Measurements from ENCODE around the gene PIP5K1B.
"Not testable (repeated sequence)": the region's sequence is repeated elsewhere in the genome, so short reads cannot be mapped to it uniquely, and the experiment has no call there.

PIP5K1B gene, protein sequence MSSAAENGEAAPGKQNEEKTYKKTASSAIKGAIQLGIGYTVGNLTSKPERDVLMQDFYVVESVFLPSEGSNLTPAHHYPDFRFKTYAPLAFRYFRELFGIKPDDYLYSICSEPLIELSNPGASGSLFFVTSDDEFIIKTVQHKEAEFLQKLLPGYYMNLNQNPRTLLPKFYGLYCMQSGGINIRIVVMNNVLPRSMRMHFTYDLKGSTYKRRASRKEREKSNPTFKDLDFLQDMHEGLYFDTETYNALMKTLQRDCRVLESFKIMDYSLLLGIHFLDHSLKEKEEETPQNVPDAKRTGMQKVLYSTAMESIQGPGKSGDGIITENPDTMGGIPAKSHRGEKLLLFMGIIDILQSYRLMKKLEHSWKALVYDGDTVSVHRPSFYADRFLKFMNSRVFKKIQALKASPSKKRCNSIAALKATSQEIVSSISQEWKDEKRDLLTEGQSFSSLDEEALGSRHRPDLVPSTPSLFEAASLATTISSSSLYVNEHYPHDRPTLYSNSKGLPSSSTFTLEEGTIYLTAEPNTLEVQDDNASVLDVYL

DNA sequence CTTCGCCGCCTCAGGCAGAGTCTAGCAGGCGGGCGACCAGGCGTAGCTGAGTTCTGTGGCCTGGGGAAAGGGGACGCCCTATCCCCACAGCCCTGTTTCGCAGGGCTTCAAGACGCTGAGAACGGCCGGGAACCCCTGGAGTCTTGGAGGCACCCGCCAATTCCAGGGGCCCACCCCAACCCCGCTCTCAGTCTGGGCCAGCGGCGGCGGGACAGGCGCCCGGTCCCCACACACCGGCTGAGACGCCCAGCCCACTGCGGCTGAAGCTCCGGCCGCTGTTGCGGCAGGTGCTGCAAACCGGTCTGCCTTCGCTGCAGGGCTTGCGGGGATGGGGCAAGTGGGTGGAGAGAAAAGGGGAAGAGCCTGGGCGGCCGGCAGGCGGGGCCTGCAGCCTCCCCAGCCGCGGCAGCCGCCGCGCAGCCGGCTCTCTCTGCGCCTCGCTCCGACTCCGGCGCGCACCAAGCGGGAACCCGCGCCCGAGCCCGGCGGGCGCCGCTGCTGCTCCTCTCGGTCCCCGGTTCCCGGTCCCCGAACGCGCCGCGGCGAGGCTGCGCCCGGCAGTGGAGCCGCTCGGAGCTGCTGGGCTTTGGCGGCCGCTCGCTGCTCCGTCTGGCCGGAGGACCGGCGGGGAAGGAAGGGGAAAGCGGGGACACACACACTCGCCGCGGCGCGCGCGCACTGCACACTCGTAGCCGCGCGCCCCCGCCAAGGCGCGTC lies at the start of gene PIP5K1B:
PIP5K1B (plus strand) TSS at position 427 of the 717 bp plus-strand sequence. CDS start 117,375 bp downstream, outside the sequence.
- DNase-seq (ENCODE audit: low read depth in 2 of 2) = peak in 1 of 2 donors; percentile 41

GRCh38 chr9:68664036-68664435 lies 41.0 kb upstream of the PIP5K1B start:
- DNase-seq (ENCODE audit: low read depth in 2 of 2) = no peak

DNA sequence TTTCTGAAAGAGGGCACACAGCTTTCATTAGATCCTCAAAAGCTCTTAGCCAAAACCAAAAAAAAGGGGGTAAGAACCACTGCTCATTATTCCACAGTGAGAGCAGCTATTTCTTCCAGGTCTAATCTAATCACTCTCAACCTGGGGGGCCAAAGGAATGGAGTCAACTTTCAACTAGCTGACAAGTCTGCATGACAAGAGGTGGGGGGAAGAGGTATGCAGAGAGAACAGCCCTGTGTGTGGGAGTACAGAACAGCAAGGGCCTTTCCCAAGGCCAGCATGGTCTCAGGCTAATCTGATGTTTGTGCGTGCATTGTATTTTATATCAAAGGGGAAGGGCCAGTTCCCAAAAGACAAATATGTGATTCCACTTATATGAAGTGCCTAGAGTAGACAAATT lies 36.9 kb upstream of the PIP5K1B start:
- DNase-seq (ENCODE audit: low read depth in 2 of 2) = no peak

DNA sequence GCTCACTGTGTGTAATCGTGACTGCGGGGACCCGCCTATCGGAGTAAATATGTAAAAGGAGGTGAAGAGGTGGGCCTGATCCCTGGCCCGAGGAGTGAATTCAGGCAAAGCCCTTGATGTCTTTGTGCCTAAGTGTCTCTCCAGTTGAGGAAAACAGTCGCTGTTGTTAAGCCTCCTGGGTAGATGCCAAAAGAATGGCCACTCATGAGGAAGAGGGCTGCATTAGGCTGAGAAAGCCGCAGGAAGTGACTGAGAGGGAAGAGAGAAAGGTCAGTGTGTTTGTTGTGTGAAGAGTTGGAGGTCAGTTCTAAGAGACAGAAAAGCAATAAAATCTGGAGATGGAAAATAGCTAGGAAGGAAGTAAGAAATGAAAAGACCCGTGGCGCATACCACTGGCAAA lies 35.8 kb upstream of the PIP5K1B start:
- no peak for DNase-seq (ENCODE audit: low read depth in 2 of 2)

DNA sequence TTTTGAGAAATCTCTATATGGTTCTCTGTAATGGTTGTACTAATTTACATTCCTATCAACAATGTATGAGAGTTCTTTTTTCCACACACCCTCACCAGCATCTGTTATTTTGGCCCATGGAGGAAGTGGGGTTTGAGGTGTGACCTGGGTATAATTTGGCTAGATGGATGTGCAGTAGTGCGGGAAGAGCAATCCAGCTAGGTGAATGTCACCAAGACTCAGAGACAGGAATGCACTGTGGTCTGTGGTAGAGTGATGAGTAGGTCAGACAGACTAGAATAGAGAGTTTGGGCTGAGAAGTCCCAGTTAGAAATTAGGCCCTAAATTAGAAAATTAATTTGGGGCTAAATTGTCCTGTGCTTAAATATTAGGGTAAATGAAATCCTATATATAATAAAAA lies 32.8 kb upstream of the PIP5K1B start:
- DNase-seq (ENCODE audit: low read depth in 2 of 2) = no peak

GRCh38 chr9:68672625-68673024 lies 32.4 kb upstream of the PIP5K1B start:
- DNase-seq (ENCODE audit: low read depth in 2 of 2) = no peak

DNA sequence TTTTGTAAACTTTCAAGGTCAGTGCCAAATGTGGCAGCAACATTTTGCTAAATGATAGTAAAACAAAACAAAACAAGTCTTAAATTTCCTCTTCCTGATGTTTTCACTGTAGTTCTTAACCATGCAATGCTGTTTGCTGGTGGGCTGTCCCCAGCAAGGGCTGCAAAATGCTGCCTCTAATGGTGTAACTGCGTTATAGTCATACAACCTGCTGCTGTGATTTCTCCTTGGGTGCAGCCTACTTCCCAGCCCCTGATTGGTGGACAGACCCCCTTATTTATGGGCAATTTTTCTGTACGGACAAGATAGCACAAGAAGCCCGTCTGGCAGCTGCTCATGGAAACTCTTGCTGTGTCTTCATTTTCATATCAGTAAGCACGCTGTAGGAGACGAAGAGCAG lies 26.6 kb upstream of the PIP5K1B start:
- no peak for DNase-seq (ENCODE audit: low read depth in 2 of 2)

DNA sequence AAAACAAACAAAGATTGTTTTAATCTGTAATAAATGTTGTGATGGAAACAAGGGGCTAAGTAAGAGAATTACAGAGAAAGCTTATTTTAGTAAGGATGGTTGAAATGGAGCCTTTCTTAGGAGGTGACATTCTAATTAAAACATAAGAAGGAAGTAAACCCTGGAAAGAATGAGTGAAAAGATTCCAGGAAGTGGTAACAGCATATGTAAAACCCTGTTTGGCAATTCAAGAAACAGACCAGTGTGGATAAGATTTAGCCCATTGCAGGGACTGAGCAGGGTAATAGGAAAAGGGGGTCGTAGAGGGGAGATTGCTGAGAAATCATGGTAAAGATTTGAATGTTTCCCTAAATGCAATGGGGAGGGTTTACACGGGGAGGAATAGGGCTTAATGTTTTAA lies 21.6 kb upstream of the PIP5K1B start:
- DNase-seq (ENCODE audit: low read depth in 2 of 2) = no peak

DNA sequence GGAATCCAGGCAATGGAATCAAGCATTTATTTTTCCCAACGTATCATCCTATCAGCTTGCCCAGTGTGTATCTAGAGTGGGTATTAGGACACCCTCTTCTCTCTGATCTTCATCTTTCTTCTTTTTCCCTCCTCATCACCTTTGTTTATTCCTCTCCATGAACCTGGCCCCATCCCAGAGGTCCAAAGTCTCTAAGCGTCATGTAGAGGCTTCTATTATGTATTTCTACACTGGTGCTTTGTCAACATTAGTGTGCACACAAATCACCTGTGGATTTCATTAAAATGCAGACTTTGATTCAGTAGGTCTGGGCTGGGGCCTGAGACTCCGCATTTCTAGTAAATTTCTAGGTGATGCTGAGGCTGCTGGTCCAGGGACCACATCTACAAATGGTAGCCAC lies 19.8 kb upstream of the PIP5K1B start:
- DNase-seq (ENCODE audit: low read depth in 2 of 2) = no peak

- no peak for DNase-seq (ENCODE audit: low read depth in 2 of 2)
These were observed 19.3 kb upstream of the PIP5K1B start for GRCh38 chr9:68685770-68686169.

DNA sequence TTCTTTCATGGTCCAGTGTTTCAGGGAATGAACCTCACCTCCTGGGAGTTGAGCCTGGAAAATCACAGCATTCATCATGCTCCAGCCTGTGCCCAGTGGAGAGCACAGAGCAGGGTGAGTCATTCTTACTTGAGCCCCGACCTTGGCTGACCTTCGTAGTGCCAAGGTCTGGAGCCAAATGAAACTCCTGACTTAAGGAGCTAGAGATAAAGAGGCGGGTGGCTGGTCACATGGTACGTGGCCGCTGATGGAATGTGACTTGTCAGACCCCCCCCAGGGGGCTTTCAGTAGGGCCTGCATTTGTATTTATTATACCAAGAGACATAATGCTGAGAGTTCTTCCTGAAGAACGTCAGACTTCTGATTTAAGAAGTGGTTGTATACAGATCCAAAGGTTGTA lies 15.0 kb upstream of the PIP5K1B start:
- DNase-seq (ENCODE audit: low read depth in 2 of 2) = no peak

DNA sequence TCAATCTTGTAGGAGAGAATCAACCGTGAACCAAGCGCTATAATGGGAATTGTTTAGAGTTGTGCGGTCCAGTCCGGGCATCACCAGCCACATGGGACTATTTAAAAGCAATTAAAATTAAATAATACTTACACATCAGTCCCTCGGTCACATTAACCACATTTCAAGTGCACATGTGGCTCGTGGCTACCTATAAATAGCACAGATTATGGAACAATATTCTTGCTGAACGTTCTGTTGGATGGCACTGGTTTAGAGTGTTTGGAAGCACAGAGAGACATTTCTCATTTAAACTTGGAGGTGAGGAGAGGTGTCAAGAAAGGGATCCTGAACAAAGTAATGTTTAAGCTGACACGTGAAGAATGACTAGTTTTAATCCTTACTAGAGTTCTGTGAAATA lies 12.5 kb upstream of the PIP5K1B start:
- DNase-seq (ENCODE audit: low read depth in 2 of 2) = no peak

GRCh38 chr9:68694125-68694524 lies 10.9 kb upstream of the PIP5K1B start:
- no peak for DNase-seq (ENCODE audit: low read depth in 2 of 2)

DNA sequence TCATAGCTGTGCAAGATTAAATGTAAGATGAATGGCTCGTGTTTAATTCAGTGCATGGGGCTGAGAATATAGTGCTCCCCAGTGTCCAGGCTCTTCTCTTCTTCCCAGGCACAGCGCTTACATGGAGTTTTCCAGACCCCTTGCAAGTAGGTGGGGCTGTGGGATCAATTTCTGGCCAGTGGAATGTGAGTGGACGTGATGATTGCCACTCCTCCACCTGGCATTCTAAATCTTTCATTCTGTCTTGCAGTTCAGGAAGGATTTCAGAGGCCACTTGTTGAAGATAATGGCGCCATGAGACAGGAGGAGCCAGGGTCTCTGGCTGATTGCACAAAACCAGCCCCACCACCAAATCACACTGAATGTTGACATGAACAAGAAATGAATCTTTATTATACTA lies 7.2 kb upstream of the PIP5K1B start:
- DNase-seq (ENCODE audit: low read depth in 2 of 2) = no peak

DNA sequence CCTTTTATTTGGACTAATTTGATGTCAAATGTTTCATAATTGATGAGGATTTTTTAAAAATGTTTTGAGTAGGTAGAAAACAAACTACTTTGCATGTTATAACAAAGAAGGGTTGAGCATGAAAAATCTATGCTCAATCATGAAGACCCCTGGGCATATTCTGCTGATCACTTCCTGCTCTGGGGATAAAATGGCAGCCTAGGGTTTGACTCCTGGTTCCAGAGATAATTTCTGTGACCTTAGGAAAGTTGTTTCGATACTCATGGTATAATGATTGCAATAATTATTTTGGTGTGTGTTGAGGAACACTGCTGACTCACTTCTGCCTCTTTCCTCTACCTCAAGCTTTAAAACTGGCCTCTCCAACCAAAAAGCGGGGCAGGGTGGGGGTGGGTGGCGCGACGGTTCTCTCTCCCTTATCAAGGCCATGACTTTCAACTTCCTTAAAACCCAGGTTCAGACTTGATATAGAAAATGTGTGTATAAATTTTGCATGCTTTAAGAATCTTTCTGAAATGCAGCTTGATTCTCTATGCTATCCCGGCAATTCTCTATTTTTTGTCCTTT lies 6.0 kb upstream of the PIP5K1B start:
- DNase-seq (ENCODE audit: low read depth in 2 of 2) = no peak

DNA sequence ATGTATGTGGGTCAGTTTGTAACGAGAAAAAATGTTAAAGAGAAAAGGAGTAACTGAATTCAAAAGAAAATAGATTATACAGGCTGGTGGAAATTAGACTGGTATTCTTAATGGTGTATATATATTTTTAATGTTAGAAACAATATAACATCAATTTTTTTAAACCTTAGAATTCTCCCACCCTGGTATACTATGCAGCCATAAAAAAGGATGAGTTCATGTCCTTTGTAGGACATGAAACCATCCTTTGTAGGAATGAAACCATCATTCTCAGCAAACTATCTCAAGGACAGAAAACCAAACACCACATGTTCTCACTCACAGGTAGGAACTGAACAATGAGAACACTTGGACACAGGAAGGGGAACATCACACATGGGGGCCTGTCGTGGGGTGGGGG lies 5.4 kb upstream of the PIP5K1B start:
- DNase-seq (ENCODE audit: low read depth in 2 of 2) = not testable (repeated sequence)

GRCh38 chr9:68702493-68702892 lies 2.5 kb upstream of the PIP5K1B start:
- DNase-seq (ENCODE audit: low read depth in 2 of 2) = no peak

DNA sequence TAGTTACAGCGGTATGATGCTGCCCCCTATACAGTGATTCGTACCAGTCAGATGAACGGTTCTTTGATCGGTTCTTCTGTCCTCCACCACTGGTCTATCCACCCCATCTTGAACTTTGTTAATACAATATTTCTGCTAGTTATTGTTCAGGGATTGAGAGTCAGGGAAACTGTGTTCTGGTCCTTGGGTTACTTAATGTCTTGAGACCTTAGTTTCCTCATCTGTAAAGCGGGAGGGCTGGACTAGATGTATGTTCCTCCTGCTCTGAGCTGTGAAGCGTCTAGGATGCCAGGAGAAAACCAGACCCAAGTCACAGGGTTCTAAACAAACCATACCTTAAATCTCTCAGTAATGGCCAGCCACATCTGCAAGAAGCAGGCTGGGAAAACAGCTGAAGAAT lies 1.4 kb upstream of the PIP5K1B start:
- DNase-seq (ENCODE audit: low read depth in 2 of 2) = no peak

GRCh38 chr9:68704498-68704813 lies 584 bp upstream of the PIP5K1B start:
- no peak for DNase-seq (ENCODE audit: low read depth in 2 of 2)

DNA sequence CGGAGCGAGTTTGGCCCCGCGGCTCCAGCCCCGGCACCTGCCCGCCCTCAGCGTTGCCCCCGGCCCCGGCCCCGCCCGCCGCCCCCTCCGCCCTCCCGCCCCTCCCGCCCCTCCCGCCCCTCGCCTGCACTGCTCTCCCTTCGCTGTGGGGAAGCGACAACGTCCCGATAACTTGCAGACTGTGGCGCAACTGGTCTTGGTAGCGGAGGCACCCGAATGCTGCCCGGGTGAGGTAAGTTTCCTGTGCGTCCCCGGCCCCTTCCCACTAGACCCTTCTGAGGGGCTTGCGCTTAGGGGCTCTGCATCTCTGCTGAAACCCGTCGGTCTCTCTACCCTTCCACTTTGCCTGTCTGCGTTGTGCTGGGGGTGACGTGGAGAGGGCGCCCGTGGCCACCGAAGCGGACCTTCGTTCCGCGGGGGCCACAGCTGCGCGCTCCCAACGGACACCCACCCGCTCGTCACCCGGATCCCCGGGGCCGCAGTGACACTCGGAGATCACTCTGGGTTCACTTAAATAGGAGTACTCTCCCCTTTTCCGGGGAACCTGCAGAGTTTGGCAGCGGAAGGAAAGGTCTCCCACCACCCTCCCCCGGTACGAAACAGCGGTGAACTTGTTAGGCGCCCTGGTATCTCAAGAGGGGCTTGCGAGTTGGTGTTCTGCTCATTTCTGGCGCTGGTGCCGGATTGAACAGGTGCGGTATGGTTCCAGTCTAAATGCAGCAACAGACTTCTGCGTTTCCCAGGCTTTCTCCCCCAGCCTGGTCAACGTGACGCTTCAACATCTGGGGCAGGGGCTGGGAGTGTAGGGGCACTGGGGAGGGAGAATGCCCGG lies 707 bp downstream of the PIP5K1B start:
- no peak for DNase-seq (ENCODE audit: low read depth in 2 of 2)

GRCh38 chr9:68706363-68707201 lies 1.5 kb downstream of the PIP5K1B start:
- DNase-seq (ENCODE audit: low read depth in 2 of 2) = no peak

All from activated CD4-positive, alpha-beta T cell treated with anti-CD3 and anti-CD28 coated beads for 24 hours (primary cell).